Measurements from ENCODE around the gene DOK6. TPM values are rescaled to one million over a fixed set of nuclear protein-coding genes. Genes with fewer than 3 reads are reported as not detected.

The DOK6 gene
- total RNA-seq, 1 experiment from 2014 or later: not detected

DNA sequence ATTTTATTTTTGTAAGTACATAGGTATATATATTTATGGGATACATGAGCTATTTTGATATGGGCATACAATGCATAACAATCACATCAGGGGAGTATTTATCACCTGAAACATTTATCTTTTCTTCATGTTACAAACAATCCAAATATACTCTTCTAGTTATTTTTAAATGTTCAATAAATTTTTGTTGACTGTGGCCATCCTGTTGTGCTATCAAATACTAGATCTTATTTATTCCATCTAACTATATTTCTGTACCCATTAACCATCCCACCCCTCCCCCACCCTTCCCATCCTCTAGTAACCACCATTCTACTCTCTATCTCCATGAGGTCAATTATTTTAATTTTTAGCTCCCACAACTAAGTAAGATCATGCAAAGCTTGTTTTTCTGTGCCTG, 390.0 kb downstream of the DOK6 start:
- CTCF ChIA-PET: interaction anchor here (0.7 kb wide), 1 partner anchor 23 kb away, joined by 3 read pairs; no protein-coding TSS in a partner anchor
- Mint-ChIP-seq H3K36me3 (ENCODE audit: insufficient read depth, unreplicated experiment) (peaks cover 5% of the 10 kb centered on the region), H3K4me1 (ENCODE audit: low read depth, unreplicated experiment) (peaks cover 20% of the 10 kb centered on the region), H3K4me3 (ENCODE audit: low read depth, unreplicated experiment) (no peak overlapping the region), H3K27ac (ENCODE audit: unreplicated experiment) (no peak overlapping the region), H3K9me3 (ENCODE audit: low read depth, unreplicated experiment) (peaks cover 12% of the 10 kb centered on the region), H3K27me3 (ENCODE audit: unreplicated experiment) (no peaks in the 10 kb centered on the region)
- intact Hi-C loops (cut with micrococcal nuclease; ENCODE audit: unreplicated experiment): no loop called here
- TF ChIP-seq, protein P1, sequence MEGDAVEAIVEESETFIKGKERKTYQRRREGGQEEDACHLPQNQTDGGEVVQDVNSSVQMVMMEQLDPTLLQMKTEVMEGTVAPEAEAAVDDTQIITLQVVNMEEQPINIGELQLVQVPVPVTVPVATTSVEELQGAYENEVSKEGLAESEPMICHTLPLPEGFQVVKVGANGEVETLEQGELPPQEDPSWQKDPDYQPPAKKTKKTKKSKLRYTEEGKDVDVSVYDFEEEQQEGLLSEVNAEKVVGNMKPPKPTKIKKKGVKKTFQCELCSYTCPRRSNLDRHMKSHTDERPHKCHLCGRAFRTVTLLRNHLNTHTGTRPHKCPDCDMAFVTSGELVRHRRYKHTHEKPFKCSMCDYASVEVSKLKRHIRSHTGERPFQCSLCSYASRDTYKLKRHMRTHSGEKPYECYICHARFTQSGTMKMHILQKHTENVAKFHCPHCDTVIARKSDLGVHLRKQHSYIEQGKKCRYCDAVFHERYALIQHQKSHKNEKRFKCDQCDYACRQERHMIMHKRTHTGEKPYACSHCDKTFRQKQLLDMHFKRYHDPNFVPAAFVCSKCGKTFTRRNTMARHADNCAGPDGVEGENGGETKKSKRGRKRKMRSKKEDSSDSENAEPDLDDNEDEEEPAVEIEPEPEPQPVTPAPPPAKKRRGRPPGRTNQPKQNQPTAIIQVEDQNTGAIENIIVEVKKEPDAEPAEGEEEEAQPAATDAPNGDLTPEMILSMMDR (IDR thresholded peaks at IDR 0.05; ENCODE audit: unreplicated experiment): no peak
- DNase-seq: no peak
- no TSS peak for BruUV-seq (replicated peaks)

GRCh38 chr18:69795791-69796190, 395.1 kb downstream of the DOK6 start:
- Mint-ChIP-seq H3K9me3 (ENCODE audit: low read depth, unreplicated experiment) (peaks cover 12% of the 10 kb centered on the region), H3K27ac (ENCODE audit: unreplicated experiment) (no peak overlapping the region), H3K4me1 (ENCODE audit: low read depth, unreplicated experiment) (no peaks in the 10 kb centered on the region), H3K4me3 (ENCODE audit: low read depth, unreplicated experiment) (no peak overlapping the region), H3K27me3 (ENCODE audit: unreplicated experiment) (no peaks in the 10 kb centered on the region), H3K36me3 (ENCODE audit: insufficient read depth, unreplicated experiment) (no peaks in the 10 kb centered on the region)
- BruUV-seq (replicated peaks): no TSS peak
- no peak for DNase-seq
- TF ChIP-seq, protein P1 (IDR thresholded peaks at IDR 0.05; ENCODE audit: unreplicated experiment): no peak
- CTCF ChIA-PET: no interaction called here
- intact Hi-C loops (cut with micrococcal nuclease; ENCODE audit: unreplicated experiment): no loop called here

GRCh38 chr18:69804776-69805501, 404.3 kb downstream of the DOK6 start:
- no peaks in the 10 kb centered on the region for H3K4me1 Mint-ChIP-seq (ENCODE audit: low read depth, unreplicated experiment)
- intact Hi-C loops (cut with micrococcal nuclease; ENCODE audit: unreplicated experiment): no loop called here
- no peak overlapping the region for H3K4me3 Mint-ChIP-seq (ENCODE audit: low read depth, unreplicated experiment)
- no TSS peak for BruUV-seq (replicated peaks)
- CTCF ChIA-PET: interaction anchor here (0.6 kb wide), 1 partner anchor 377 kb away, joined by 3 read pairs; no protein-coding TSS in a partner anchor
- no peak overlapping the region for H3K27ac Mint-ChIP-seq (ENCODE audit: unreplicated experiment)
- H3K36me3 Mint-ChIP-seq (ENCODE audit: insufficient read depth, unreplicated experiment): no peaks in the 10 kb centered on the region
- H3K27me3 Mint-ChIP-seq (ENCODE audit: unreplicated experiment): no peaks in the 10 kb centered on the region
- no peaks in the 10 kb centered on the region for H3K9me3 Mint-ChIP-seq (ENCODE audit: low read depth, unreplicated experiment)
- no peak for DNase-seq
- TF ChIP-seq, protein P1 (IDR thresholded peaks at IDR 0.05; ENCODE audit: unreplicated experiment): no peak

DNA sequence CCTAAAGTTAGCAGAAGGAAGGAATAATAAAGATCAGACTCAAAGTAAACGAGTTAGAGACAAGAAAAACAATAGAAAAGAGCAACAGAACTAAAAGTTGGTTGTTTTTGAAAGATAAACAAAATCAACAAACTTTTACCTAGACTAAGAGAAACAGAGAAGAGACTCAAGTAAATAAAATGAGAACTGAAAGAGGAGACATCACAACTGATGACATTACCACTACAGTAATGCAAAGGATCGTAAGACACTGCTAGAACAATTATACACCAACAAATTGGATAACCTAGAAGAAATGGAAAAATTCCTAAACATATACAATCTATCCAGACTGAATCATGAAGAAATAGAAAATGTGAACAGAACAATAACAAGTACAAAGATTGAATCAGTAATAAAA, 407.7 kb downstream of the DOK6 start:
- Mint-ChIP-seq H3K4me1 (ENCODE audit: low read depth, unreplicated experiment) (no peaks in the 10 kb centered on the region), H3K4me3 (ENCODE audit: low read depth, unreplicated experiment) (no peak overlapping the region), H3K27ac (ENCODE audit: unreplicated experiment) (no peak overlapping the region), H3K36me3 (ENCODE audit: insufficient read depth, unreplicated experiment) (no peaks in the 10 kb centered on the region), H3K27me3 (ENCODE audit: unreplicated experiment) (no peaks in the 10 kb centered on the region), H3K9me3 (ENCODE audit: low read depth, unreplicated experiment) (no peaks in the 10 kb centered on the region)
- BruUV-seq (replicated peaks): no TSS peak
- intact Hi-C loops (cut with micrococcal nuclease; ENCODE audit: unreplicated experiment): no loop called here
- TF ChIP-seq, protein P1 (IDR thresholded peaks at IDR 0.05; ENCODE audit: unreplicated experiment): no peak
- DNase-seq: no peak
- CTCF ChIA-PET: no interaction called here

Measured in Calu3 (cell line).